ENCODE results near the gene USP17L18. TPM values are rescaled to one million over a fixed set of nuclear protein-coding genes. Genes with fewer than 3 reads are reported as not detected.

USP17L18 gene
- not detected in 2 replicates for total RNA-seq

GRCh38 chr4:9247953-9248680 is at the start of gene USP17L18:
TSS of gene USP17L18 (plus strand) at chr4:9248630. CDS start at chr4:9248630, 0 bp downstream.

GRCh38 chr4:9210357-9210756 is 38.1 kb upstream of the USP17L18 start, which contains the start of gene USP17L10:
TSS of gene USP17L10 (plus strand) at chr4:9210657. CDS start at chr4:9210657, 0 bp downstream.

GRCh38 chr4:9215105-9215504 is 33.3 kb upstream of the USP17L18 start, which contains the start of gene USP17L11:
TSS of gene USP17L11 (plus strand) at chr4:9215405. CDS start at chr4:9215405, 0 bp downstream.

GRCh38 chr4:9219852-9220251 is 28.6 kb upstream of the USP17L18 start, which contains the start of gene USP17L12:
TSS of gene USP17L12 (plus strand) at chr4:9220152. CDS start at chr4:9220152, 0 bp downstream.

GRCh38 chr4:9224596-9224995 is 23.8 kb upstream of the USP17L18 start, which contains the start of gene USP17L13:
TSS of gene USP17L13 (plus strand) at chr4:9224896. CDS start at chr4:9224896, 0 bp downstream.

GRCh38 chr4:9234085-9234484 is 14.3 kb upstream of the USP17L18 start, which contains the start of gene USP17L15:
TSS of gene USP17L15 (plus strand) at chr4:9234385. CDS start at chr4:9234385, 0 bp downstream.

GRCh38 chr4:9243579-9243978 is 4.9 kb upstream of the USP17L18 start, which contains the start of gene USP17L17:
TSS of gene USP17L17 (plus strand) at chr4:9243879. CDS start at chr4:9243879, 0 bp downstream.

DNA sequence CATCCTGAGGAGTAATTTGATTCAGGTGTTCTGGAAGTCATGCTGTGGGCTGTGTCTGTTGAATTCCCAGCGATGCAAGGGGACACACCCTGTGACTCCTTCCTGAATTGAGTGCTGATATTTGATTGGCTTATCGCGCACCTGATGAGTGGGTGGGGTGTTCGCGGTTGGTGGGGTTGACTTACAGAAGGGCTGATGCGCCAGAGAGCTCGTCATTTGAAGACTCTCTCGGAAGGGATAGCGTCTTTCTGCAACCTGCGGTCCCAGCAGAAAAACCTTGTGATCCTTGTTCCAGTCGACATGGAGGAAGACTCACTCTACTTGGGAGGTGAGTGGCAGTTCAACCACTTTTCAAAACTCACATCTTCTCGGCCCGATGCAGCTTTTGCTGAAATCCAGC is 4.6 kb downstream of the USP17L18 start, which contains the start of gene USP17L19:
TSS of gene USP17L19 (plus strand) at position 301 of the 400 bp plus-strand sequence. CDS start at position 301, 0 bp downstream.

DNA sequence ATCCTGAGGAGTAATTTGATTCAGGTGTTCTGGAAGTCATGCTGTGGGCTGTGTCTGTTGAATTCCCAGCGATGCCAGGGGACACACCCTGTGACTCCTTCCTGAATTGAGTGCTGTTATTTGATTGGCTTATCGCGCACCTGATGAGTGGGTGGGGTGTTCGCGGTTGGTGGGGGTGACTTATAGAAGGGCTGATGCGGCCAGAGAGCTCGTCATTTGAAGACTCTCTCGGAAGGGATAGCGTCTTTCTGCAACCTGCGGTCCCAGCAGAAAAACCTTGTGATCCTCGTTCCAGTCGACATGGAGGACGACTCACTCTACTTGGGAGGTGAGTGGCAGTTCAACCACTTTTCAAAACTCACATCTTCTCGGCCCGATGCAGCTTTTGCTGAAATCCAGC is 9.4 kb downstream of the USP17L18 start, which contains the start of gene USP17L20:
TSS of gene USP17L20 (plus strand) at position 301 of the 400 bp plus-strand sequence. CDS start at position 301, 0 bp downstream.

GRCh38 chr4:9262572-9262971 is 14.1 kb downstream of the USP17L18 start, which contains the start of gene USP17L21:
TSS of gene USP17L21 (plus strand) at chr4:9262872. CDS start at chr4:9262872, 0 bp downstream.

GRCh38 chr4:9267319-9267718 is 18.9 kb downstream of the USP17L18 start, which contains the start of gene USP17L22:
TSS of gene USP17L22 (plus strand) at chr4:9267619. CDS start at chr4:9267619, 0 bp downstream.

Other genes starting within 250 kb of the USP17L18 start
- not detected in 2 replicates for gene FAM90A26, start 78.2 kb upstream of the USP17L18 start, total RNA-seq
- not detected in 2 replicates for gene USP17L10, start 38.0 kb upstream of the USP17L18 start, total RNA-seq
- gene USP17L11, start 33.2 kb upstream of the USP17L18 start, total RNA-seq = not detected in 2 replicates
- not detected in 2 replicates for gene USP17L12, start 28.5 kb upstream of the USP17L18 start, total RNA-seq
- not detected in 2 replicates for gene USP17L13, start 23.7 kb upstream of the USP17L18 start, total RNA-seq
- not detected in 2 replicates for gene USP17L15, start 14.2 kb upstream of the USP17L18 start, total RNA-seq
- gene USP17L17, start 4.8 kb upstream of the USP17L18 start, total RNA-seq = not detected in 2 replicates
- not detected in 2 replicates for gene USP17L19, start 4.7 kb downstream of the USP17L18 start, total RNA-seq
- not detected in 2 replicates for gene USP17L20, start 9.5 kb downstream of the USP17L18 start, total RNA-seq
- gene USP17L21, start 14.2 kb downstream of the USP17L18 start, total RNA-seq = not detected in 2 replicates
- not detected in 2 replicates for gene USP17L22, start 19.0 kb downstream of the USP17L18 start, total RNA-seq
- gene USP17L24, start 76.5 kb downstream of the USP17L18 start, total RNA-seq = not detected in 2 replicates
- not detected in 2 replicates for gene USP17L25, start 81.3 kb downstream of the USP17L18 start, total RNA-seq
- not detected in 2 replicates for gene USP17L26, start 86.0 kb downstream of the USP17L18 start, total RNA-seq
- not detected in 2 replicates for gene USP17L5, start 90.8 kb downstream of the USP17L18 start, total RNA-seq
- not detected in 2 replicates for gene USP17L27, start 95.5 kb downstream of the USP17L18 start, total RNA-seq
- gene USP17L28, start 100.3 kb downstream of the USP17L18 start, total RNA-seq = not detected in 2 replicates
- gene USP17L29, start 105.0 kb downstream of the USP17L18 start, total RNA-seq = not detected in 2 replicates
- not detected in 2 replicates for gene USP17L30, start 114.5 kb downstream of the USP17L18 start, total RNA-seq
- not detected in 2 replicates for gene DEFB131A, start 195.8 kb downstream of the USP17L18 start, total RNA-seq

All from smooth muscle cell of the pulmonary artery (primary cell).